Lung microvascular endothelial cell (primary cell): Measurements from ENCODE around the gene TOX2. TPM values are rescaled to one million over a fixed set of nuclear protein-coding genes. Genes with fewer than 3 reads are reported as not detected.

Experiments used
- DNase-seq, 2 donors: peaks; one replicate each; pipeline versions ENCODE4 v3.0.0 to v3.0.0-alpha.2; 2010; ENCODE audit warnings: low read depth in 2 of 2
- total RNA-seq: library from RNA; depleted of rRNA; stranded (reverse); fragments of >200 nt; gene quantifications from 2 replicates; pipeline ENCODE4 v1.2.1, GENCODE V29; 2014

Gene TOX2
- total RNA-seq, 1 donor from 2014 or later = 0.60 TPM

DNA sequence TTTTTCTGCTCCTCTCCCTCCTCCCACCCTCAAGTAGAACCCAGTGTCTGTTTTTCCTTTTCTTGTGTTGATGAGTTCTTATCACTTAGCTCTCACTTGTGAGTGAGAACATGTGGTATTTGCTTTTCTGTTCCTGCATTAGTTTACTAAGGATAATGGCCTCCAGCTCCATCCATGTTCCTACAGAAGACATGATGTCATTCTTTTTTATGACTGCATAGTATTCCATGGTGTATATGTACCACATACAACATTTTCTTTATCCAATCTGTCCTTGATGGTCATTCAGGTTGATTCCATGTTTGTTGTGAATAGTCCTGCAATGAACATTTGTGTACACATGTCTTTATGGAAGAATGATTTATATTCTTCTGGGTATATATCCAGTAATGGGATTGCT is 81.0 kb downstream of the TOX2 start:
- DNase-seq = no peak

DNA sequence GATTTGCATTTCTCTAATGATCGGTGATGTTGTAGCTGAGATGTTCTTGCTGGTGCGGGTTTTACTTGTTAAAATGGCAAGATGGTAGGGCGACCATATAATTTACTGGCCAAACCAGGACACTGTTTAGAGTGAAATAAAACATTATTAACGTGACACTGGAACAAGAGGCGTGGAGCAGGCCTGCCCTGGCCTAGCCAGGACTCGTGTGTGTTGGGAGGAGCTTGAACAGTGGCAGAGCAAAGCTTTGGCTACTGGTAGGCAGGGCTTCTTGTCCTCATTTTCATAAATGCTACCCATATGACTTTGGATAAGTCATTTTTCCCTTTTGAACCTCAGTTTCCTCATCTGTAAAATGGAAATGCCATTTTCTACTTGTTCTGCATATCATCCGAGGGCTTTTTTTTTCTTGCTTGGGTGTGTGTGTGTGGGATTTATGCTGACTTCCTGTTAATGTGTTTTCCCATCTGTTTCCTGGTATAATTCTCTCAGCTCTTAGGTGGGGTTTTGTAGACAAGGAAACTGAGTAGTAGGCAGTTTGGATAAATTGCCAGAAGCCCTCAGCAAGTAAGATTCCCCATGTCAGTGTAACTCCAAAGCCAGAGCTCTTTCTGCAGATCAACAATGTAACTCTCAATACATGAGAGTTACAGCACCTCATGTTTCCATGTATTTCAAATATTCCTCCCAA is 81.7 kb downstream of the TOX2 start:
- DNase-seq = peak; percentile 57 to 63

DNA sequence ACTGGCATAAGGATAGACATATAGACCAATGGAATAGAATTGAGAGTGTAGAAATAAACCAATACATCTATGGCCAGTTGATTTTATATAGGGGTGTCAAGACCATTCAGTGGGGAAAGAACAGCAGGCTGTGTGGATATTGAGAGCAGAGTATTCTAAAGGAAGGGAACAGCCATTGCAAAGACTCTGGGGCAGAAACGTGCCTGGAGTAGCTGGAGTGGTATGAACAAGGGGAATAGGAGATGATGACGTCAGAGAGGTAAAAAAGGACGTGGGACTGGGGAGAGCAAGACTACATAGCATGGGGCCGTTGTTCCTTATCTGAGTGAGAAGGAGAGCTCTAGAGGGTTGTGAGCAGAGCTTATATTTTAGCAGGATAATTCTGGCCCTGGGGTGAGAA is 85.2 kb downstream of the TOX2 start:
- no peak for DNase-seq

DNA sequence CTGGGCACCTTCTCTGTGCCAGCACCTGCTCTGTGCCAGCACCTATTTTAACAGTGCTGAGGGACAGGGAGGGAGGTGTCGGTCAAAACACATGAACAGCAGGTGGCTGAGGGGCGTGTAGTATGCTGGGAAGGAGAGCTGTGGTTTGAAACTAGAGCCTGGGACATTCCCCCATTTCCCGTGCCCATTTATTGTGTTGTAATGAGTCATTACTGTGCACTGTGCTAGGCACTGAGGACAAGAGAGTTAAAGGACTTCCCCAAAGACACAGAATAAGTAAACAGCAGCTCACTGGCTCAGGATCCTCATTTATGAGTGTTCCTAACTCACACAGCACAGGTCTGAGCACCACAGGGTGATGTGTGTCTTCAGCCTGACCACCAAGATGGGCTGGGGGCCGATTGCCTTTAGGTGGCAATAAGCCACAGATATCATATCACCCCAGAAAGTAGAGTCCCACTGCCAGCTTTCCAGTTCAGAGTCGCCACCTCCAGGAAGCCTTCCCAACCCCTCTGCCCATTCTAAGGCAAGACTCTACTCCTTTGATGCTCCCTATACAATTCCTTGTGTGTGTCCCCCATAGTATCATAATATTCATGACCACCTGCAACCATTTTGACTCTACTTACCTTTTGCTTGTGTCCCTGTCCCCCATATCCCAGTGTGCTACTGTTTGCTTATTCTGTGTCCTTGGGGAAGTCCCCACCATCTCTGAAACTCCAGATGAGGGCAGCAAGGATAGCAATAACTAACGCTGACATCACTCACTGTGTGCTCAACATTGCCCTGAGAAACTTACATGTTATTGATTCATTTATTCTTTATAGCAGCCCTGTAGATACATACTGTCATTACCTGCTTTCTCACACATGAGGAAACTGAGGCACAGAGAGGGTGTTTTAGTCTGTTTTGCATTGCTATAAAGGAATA is 87.3 kb downstream of the TOX2 start:
- no peak for DNase-seq

DNA sequence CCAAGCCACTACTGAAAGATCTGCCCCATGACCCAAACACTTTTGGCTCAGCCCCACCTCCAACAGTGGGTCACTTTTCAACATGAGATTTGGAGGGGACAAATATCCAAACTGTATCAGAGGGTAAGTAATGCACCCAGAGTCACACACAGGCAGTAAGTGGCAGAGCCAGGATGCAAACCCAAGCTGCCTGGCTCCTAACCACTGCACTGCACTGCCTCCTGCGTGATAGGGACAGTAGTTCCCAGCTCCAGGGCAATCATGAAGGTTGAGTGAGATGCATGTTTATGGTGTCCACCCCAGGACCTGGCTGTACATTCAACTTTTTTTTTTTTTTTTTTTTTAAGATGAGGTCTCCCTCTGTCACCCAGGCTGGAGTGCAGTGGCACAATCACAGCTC is 88.2 kb downstream of the TOX2 start:
- DNase-seq = no peak

DNA sequence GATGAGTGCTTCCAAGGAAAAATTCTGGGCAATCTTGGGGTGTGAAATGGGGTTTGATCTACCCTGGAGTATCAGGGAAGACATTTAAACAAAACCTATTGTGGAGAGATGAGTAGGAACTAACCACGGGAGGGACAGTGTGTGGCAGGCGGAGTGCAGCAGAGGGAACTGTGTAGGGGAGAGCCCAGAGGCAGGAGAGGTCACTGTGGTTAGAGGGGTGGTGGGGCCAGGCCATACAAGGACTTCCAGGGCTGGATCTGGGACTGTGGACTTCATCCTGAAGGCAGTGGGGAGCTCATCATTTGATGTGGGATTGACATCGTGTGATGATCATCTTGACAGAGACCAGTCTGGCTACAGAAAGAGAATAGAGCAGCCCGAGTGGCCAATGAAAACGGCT is 89.0 kb downstream of the TOX2 start:
- DNase-seq = no peak

DNA sequence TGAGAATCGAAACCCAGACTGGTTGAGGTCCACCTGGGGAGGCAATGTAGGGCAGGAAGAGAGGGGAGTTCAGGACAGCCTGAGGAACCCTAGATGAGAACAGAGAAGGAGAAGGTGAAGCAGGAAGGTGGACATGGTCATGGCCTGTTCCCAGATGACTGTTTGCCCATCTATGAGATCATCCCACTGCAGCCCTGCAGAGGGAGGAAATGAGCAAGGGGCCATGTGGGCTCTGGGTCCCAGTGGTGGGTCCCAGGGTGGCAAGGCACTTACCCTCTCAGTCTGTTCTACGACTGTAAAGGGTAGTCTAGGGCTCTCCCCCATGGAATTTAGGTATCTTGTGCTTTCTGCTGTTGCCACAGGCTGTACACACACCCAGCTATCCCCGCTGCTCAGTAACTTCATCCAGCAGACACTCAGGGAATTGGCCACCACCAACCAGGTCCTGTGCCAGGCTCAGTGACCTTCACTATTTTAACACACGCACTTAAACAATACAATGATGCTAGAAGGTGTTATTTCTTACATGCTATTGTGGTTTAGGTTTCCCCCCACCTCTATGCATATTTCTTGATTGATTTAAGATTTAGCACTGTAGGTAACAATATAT is 89.8 kb downstream of the TOX2 start:
- DNase-seq = no peak

DNA sequence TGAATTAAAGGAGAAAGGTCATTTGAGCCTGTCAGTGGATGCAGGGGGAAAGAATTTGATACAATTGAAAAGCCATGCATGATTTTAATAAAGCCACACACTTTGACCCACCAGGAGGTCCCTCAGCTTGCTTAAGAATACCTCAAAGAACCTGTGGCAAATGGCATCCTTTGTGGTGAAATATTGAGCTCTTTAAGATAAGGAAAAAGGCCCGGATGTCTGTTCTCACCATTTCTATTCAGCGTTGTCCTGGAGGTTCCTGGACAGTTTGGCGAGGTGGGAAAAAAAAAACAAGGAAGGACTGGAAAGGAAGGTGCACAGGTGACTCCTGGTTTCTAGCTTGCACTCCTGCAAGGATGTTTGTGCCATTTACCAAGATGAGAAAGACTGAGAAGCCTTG is 91.0 kb downstream of the TOX2 start:
- no peak for DNase-seq

DNA sequence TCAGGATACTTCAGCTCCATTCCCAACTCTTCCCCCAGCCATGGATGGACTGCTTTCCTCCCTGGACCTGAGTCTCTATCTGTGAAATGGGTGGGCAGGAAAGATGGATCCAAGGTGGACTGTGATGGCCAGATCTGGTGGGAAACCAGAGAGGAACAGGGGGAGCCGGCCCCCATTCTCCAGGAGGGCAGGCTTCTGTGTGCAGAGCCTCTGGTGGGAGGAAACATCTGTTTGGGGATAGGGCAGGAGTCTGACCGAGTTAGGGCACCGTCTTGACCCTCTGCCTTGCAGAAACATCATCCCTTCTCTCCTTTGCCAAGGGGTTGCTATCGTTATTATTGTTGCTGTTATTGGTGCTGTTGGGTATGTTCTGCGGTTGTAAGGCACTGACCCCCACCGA is 91.5 kb downstream of the TOX2 start:
- DNase-seq = no peak

DNA sequence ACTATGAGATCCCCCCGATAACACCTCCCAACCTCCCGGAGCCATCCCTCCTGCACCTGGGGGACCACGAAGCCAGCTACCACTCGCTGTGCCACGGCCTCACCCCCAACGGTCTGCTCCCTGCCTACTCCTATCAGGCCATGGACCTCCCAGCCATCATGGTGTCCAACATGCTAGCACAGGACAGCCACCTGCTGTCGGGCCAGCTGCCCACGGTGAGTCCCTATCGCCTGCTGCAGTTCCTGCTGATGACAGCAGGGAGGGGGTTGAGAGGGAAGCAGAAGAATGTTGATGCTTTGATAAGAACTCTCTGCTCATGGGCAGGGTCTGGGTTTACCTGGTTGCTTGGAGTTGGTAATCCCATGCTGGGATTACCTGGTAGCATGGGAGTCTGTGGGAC is 91.9 kb downstream of the TOX2 start:
- no peak for DNase-seq

DNA sequence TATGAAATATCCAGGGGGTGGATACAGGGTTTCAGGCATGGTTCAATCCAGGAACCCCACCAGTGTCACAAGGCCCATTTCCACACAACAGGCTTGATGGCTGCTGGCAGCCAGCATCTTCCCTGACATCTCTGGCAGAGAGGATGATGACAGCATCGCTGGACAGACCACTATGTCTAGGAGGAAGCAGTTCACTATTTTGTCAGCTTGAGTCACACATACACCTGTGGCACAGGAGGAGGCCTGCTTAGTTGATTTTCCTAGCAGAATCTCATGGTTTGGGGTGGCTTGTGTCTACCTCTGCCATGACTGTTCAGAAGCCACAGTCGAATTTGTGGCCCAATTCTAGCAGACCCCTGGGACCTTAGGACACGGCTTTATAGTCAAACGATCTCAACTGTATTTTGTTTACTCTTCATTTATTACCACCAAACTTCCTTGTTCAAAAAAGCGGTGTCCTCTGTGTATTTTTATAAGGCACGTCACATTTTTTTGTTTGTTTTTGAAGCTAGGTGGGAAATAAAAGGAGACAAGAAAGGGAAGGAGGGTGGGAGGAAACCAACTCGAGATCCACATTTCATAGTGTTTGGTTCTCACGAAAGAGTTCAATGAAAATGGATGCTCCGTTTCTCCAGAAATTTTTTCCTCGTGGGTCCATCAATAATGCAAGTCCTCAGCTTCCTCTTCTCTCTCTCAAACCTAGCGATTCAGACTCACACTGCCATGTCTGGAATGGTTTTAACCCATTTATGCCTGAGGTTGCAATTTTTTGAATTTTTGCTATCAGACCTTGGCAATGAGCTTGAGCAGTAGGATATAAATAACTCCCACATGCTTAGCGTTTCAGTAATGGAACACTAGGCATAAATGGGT is 94.4 kb downstream of the TOX2 start:
- DNase-seq = peak in 1 of 2 donors; percentile 14

DNA sequence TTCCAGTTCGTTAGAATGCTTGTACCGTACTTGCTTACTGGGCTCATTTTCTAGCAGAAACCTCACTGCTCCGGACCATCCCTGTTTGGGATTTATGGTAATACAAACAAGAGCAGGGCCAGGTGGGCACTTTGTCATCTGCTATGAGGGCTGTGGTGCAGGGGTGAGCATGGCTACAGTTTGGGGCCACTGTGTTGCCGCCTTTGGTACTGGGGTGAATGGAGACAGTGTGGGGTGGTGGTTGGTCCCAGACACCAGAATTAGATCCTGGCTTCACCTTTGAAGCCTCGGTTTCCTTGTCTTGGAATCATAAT is 95.0 kb downstream of the TOX2 start:
- DNase-seq = no peak

DNA sequence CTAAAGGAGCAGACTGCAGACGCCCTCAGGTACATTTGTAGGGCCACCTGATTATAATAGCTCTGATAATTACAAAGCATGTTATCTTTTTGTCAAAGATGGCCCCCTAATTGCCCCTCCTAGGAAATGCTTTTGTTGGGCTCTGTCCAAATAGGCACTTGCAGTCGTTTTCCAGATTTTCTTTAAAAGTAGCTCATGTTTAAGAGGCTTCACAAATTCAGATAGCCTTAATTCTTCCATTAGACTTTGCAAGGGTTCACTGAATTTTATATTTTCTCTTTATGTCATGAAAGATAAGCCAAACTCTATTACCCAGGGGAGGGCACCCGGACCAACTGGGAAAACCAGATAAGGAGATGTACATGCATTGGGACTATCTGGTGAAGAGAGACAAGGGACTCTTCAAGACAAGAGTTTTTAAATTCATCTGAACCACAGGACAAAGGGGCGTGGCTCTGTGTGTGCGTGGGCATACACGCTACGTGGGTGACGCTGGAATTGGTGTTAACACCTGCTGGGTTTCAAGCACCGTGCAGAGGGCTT is 95.6 kb downstream of the TOX2 start:
- no peak for DNase-seq

DNA sequence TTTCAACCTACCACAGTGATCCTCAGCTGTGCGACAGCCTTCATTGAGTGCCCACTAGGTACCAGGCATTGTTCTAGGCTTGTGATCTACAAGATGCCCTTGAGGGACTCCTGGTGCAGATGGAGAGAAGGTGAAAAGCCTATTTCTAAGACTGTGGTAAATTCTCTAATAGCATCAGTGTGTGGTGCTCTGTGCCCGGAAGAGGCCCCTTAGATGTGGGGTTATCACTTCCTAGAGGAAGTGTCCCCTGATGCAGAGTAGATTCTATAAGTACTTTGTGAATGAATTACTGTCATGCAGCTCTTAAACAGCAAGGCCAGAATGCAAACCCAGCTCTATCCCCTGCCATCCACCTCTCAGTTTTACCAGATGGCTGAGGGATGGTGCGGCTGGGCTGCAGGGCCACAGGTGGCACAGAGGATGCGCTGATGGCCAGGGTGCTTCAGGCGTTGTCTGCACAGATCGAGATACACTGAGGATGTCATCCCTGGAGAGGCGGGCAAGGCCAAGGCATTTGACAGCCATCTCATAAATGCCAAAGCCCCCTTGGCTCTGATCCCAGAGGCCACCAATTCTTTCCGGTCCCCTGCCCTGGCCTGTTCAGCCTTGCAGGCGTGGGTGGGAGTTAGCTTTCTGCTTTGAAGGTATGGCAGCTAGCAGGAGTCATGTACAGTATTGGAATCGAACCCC is 96.7 kb downstream of the TOX2 start:
- no peak for DNase-seq

DNA sequence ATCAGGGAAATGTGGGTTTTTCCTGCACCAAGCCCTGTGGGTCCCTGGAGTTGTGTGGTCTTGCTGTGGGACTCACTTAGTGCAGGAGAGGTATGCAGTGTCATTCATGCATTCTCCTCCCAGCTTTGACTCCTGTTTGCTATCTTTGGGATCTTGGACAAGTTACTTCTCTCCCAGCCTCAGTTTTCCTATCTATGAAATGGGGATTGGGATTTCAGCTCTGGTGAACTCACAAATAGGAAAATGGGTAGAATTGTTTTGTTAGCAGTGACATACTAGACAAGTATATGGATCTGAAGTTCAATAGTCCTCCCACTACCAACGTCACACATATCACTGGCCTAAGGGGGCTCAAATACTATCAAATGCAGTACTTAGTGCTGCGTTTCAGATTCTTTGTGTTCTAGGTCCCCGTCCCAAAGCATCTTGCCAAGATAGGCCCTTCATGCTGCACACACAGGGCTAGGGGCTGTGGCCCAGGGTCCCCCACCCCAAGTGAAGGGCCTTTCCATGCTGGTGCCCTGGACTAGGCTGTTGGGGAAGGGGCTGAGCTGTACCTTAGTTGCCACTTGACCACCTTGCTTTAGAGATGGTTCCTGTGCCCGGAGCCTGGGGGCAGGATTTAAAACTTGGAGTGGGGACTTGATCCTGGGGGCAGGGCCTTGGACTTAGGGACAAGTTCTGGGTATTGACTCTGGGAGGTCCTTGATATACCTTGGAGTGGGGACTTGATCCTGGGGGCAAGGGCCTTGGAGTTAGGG is 98.0 kb downstream of the TOX2 start:
- no peak for DNase-seq

DNA sequence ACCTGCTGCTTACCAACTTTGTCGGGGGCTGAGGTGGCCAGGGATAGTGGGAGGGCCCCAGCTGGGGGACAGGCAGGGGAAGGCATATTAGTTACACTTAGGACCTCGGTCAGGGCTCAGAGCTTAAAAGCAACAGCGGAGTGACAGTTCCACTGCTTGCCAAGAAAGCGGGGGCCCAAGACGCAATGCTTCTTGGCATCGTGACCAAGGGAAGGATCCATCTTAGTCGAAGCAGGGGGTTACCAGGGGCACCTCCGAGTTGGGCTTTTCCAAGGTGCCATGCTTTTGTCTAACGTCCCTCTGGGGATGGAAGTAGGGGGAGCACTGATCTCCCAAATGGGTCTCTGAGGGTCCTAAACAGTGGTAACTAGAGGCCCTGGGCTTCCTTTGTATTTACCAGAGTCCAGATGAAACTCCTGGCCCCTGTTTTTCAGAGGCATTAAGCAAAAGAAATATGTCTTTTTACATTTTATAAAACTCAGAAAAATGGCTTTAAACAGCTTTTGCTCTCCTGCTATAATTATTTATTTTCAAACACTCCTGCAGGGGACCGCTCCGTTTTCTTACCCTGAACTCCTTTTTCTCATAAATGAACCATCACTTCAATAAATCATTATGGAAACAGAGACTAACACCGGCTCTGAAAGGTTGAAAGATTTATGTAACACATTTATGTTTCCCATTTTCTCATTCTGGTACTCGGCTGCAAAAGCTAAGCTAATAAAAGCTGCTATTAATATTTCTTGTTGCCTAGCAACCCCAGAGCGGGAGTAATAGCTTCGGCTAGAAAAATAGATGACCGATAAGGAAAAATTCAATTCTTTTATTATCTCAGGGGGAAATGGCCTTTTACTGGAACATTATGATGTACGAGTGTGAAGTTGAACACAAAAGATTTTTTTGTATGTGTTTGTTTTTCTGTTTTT is 100.4 kb downstream of the TOX2 start:
- DNase-seq = peak in 1 of 2 donors; percentile 84

DNA sequence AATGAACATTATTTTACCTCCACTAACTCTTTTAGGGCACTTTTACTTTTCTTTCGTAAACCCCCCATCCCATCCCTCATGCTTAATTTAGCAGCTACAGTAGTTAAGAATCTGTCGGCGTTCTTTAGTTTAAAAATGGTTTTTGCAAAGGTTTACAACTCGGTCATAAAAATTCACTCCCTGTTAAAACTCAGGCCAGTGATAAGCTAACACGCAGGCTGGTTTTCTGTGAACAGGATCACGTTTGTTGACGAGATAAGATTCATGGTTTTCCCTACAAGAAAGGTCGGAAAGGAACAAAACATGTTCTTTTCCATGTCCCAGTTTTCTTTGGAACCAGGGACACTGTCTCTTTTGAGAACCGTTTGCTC is 101.1 kb downstream of the TOX2 start:
- peak in 1 of 2 donors; percentile 14 for DNase-seq

DNA sequence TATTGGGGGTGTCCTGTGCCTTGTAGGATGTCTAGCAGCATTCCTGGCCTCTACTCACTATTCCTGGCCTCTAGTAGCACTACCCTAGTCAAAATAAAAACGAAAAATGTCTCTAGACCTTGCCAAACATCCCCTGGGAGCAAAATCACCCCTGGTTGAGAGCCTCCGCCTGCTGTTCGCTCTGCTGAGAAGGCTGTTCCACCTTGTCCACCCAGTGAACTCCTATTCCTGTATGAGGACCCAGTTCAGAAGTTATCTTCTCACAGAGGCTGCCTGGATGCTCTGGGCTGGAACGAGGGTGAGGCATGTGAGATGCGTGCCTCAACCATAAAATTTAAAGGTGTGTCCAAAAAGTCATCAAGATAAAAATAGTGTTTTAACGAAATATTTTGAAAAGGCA is 101.9 kb downstream of the TOX2 start:
- no peak for DNase-seq

DNA sequence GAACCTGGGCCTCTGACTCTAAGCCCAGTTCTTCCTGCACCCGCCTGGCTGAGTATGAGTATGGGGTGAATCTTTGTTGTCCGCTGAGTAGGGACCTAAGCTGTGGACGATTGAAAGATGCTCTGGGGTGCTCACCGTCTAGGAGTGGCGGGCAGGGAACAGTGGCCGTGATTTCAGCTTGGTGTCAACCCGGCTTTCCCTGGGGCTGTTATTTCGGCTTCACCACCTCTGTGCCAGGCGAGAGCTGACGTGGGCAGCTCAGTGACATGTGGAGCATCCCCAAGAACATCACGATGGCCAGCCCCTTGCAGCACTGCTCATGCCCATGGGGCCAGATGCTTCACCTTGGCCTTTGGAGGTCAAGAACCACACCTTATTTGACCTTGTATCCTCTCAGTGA is 102.6 kb downstream of the TOX2 start:
- DNase-seq = no peak
